AG09319 (cell line): ENCODE results near the gene VSX1.

Experiments used
- DNase-seq: peaks from one replicate; pipeline ENCODE4 v3.0.0-alpha.2; 2010; ENCODE audit warnings: low read depth; ENCODE audit errors: extremely low read depth
- CTCF ChIP-seq: IDR thresholded peaks from 2 replicates; pipeline ENCODE4 v1.5.1; 2011; ENCODE audit warnings: low read depth, mild to moderate bottlenecking, inconsistent platforms, low read length, moderate library complexity

Gene VSX1

GRCh38 chr20:25079171-25079570 is 2.8 kb downstream of the VSX1 start:
- no peak for TF ChIP-seq CTCF
- no peak for DNase-seq

- no peak for DNase-seq
- TF ChIP-seq CTCF, result no peak
Measured at GRCh38 chr20:25078662-25079061, 3.3 kb downstream of the VSX1 start.

GRCh38 chr20:25077610-25078169 is 4.3 kb downstream of the VSX1 start:
- no peak; the same call in 1 of the 2 replicates for TF ChIP-seq CTCF
- DNase-seq, result no peak

- peak; percentile 13 for TF ChIP-seq CTCF
- no peak for DNase-seq
Measured at GRCh38 chr20:25076731-25077609, 5.0 kb downstream of the VSX1 start.

GRCh38 chr20:25076201-25076600 is 5.7 kb downstream of the VSX1 start:
- no peak for DNase-seq
- no peak for TF ChIP-seq CTCF

- TF ChIP-seq CTCF, result no peak
- DNase-seq, result no peak
Measured at GRCh38 chr20:25073544-25073943, 8.4 kb downstream of the VSX1 start.

- no peak for DNase-seq
- no peak for TF ChIP-seq CTCF
Measured at GRCh38 chr20:25072226-25072811, 9.6 kb downstream of the VSX1 start.
